GM23248 (cell line): ENCODE measurements around the gene FAM120A.

Experiments used
- EZH2 ChIP-seq: fragments of 200-600 bp; sonication (generic); IDR thresholded peaks from 2 replicates; pipeline ENCODE4 v1.6.1; 2018; ENCODE audit warnings: antibody characterized with exemption, mild to moderate bottlenecking; ENCODE audit not compliant: insufficient read depth, poor library complexity, severe bottlenecking
- EZH2phosphoT487 ChIP-seq: fragments of 200-600 bp; sonication (generic); IDR thresholded peaks from 2 replicates; pipeline ENCODE4 v1.6.1; 2018; ENCODE audit warnings: antibody characterized with exemption, moderate library complexity, mild to moderate bottlenecking, low read depth; ENCODE audit not compliant: insufficient read depth

- TF ChIP-seq EZH2 = no peak
- no peak for TF ChIP-seq EZH2phosphoT487
Measured at GRCh38 chr9:93594041-93594756, 142.7 kb downstream of the FAM120A start.
